KMS-11 (cell line): Measurements from ENCODE around the gene ZIM2.
"Not testable (repeated sequence)": the region's sequence is repeated elsewhere in the genome, so short reads cannot be mapped to it uniquely, and the experiment has no call there.

Experiments
- H2AFZ ChIP-seq: fragments of 200-600 bp; sonication (generic); 2 replicates; pipeline ENCODE4 v1.6.1; 2016; ENCODE audit warnings: antibody characterized with exemption, mixed run types, low read depth
- H3K27ac ChIP-seq: fragments of 200-600 bp; sonication (generic); 2 replicates; pipeline ENCODE4 v1.6.1; 2016; ENCODE audit warnings: mild to moderate bottlenecking, mixed run types
- H3K27me3 ChIP-seq: fragments of 200-600 bp; sonication (generic); 2 replicates; pipeline ENCODE4 v1.6.1; 2017; ENCODE audit warnings: mild to moderate bottlenecking, low read depth, mixed run types, moderate library complexity; ENCODE audit not compliant: insufficient read depth
- H3K36me3 ChIP-seq: fragments of 200-600 bp; sonication (generic); 2 replicates; pipeline ENCODE4 v1.6.1; 2017; ENCODE audit warnings: mild to moderate bottlenecking, mixed run types; ENCODE audit not compliant: insufficient read depth
- H3K4me1 ChIP-seq: fragments of 200-600 bp; sonication (generic); 2 replicates; pipeline ENCODE4 v1.6.1; 2016; ENCODE audit warnings: mild to moderate bottlenecking, low read depth, mixed run types; ENCODE audit not compliant: poor library complexity, severe bottlenecking
- H3K4me2 ChIP-seq: fragments of 200-600 bp; sonication (generic); 2 replicates; pipeline ENCODE4 v1.7.0; 2016; ENCODE audit warnings: mild to moderate bottlenecking, mixed run types
- H3K4me3 ChIP-seq: fragments of 200-600 bp; sonication (generic); IDR thresholded peaks from 2 replicates; pipeline ENCODE4 v1.6.1; 2017; ENCODE audit warnings: low read depth, low read length, mixed read lengths; ENCODE audit not compliant: insufficient read depth
- H3K79me2 ChIP-seq: fragments of 200-600 bp; sonication (generic); 2 replicates; pipeline ENCODE4 v1.6.1; 2016; ENCODE audit warnings: low read depth, mixed run types; ENCODE audit not compliant: insufficient read depth
- H3K9ac ChIP-seq: fragments of 200-600 bp; sonication (generic); 2 replicates; pipeline ENCODE4 v1.6.1; 2016; ENCODE audit warnings: mild to moderate bottlenecking, mixed run types
- H4K20me1 ChIP-seq: fragments of 200-600 bp; sonication (generic); 2 replicates; pipeline ENCODE4 v1.6.1; 2016; ENCODE audit warnings: mild to moderate bottlenecking, mixed run types; ENCODE audit not compliant: insufficient read depth
- CTCF ChIP-seq: fragments of 200-600 bp; sonication (generic); conservative IDR thresholded peaks from 2 replicates; pipeline ENCODE4 v1.6.1; 2017; ENCODE audit warnings: low read depth, mild to moderate bottlenecking, antibody characterized with exemption, low read length, moderate library complexity, mixed read lengths

Gene ZIM2

GRCh38 chr19:56862741-56863140 lies 22.2 kb upstream of the ZIM2 start:
- Histone ChIP-seq H3K4me2 (no peak overlapping the region), H3K4me1 (no peaks in the 10 kb centered on the region), H3K9ac (no peak overlapping the region), H2AFZ (no peak overlapping the region), H3K27me3 (no peaks in the 10 kb centered on the region), H3K4me3 (no peak overlapping the region), H3K27ac (no peak overlapping the region), H3K36me3 (no peaks in the 10 kb centered on the region), H4K20me1 (no peaks in the 10 kb centered on the region), H3K79me2 (no peaks in the 10 kb centered on the region)
- no peak for TF ChIP-seq CTCF

GRCh38 chr19:56860409-56860808 lies 19.9 kb upstream of the ZIM2 start:
- H3K36me3 ChIP-seq, H4K20me1 ChIP-seq, H3K79me2 ChIP-seq, H3K27me3 ChIP-seq, H3K9ac ChIP-seq, H3K27ac ChIP-seq, H3K4me1 ChIP-seq, H3K4me3 ChIP-seq, H3K4me2 ChIP-seq, H2AFZ ChIP-seq: not testable (repeated sequence)

DNA sequence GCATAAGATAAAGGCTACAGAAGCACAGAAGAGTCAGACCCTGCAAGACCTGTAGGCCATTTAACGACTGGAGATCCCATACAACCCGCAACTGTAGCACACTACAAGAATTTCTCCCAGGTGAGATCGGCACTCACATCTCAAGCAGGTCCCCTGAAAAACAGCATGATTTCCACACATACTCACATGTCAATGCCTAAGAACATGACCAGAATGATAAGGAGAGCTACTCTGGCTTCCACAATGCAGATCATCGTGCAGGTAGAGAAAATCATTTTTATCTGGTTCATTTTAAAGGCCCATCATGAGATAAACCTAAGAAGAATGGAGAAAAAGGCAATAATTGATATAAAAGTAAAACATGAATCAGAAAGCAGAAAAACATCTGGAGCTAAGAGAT lies 17.5 kb upstream of the ZIM2 start:
- Histone ChIP-seq H2AFZ (no peak overlapping the region), H4K20me1 (no peaks in the 10 kb centered on the region), H3K79me2 (no peaks in the 10 kb centered on the region), H3K27me3 (no peaks in the 10 kb centered on the region), H3K27ac (no peak overlapping the region), H3K4me3 (no peak overlapping the region), H3K4me2 (no peak overlapping the region), H3K36me3 (no peaks in the 10 kb centered on the region), H3K9ac (no peak overlapping the region), H3K4me1 (no peaks in the 10 kb centered on the region)
- TF ChIP-seq CTCF: no peak

DNA sequence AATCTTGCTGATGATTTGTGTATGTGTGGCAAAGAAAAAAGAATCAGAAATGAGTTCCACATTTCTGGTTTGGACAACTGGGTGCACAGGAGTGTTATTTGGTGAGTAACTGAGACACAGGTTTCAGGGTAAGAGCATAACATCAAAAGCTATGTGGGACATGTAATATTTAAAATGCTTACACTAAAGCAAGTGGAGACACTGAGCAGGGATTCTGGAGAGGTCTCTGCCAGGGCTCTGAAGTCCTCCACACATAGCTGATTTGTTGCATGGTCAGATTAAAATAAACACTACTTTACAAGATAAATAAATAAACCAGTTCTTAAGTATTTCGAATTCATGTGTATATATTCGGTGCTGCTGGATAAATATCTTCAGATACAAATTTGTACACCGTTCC lies 16.3 kb upstream of the ZIM2 start:
- H3K4me2 ChIP-seq: no peak overlapping the region
- no peaks in the 10 kb centered on the region for H3K27me3 ChIP-seq
- no peak overlapping the region for H3K27ac ChIP-seq
- no peaks in the 10 kb centered on the region for H3K36me3 ChIP-seq
- H3K79me2 ChIP-seq: no peaks in the 10 kb centered on the region
- no peaks in the 10 kb centered on the region for H3K4me1 ChIP-seq
- H2AFZ ChIP-seq: no peak overlapping the region
- H4K20me1 ChIP-seq: no peaks in the 10 kb centered on the region
- H3K4me3 ChIP-seq: no peak overlapping the region
- H3K9ac ChIP-seq: no peak overlapping the region
- TF ChIP-seq CTCF: no peak

DNA sequence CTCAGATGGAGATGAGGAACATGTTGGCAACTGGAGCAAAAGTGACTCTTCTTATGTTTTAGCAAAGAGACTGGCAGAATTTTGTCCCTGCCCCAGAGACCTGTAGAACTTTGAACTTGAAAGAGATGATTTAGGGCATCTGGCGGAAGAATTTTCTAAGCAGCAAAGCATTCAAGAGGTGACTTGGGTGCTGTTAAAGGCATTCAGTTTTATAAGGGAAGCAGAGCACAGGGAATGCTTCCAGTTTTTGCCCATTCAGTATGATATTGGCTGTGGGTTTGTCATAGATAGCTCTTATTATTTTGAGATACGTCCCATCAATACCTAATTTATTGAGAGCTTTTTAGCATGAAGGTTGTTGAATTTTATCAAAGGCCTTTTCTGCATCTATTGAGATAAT lies 11.8 kb upstream of the ZIM2 start:
- H3K9ac ChIP-seq, H4K20me1 ChIP-seq, H3K4me1 ChIP-seq: not testable (repeated sequence)

More for the DNA sequence above, 11.8 kb upstream of the ZIM2 start:
- H3K4me2 ChIP-seq, H3K4me3 ChIP-seq, H3K27ac ChIP-seq, H3K36me3 ChIP-seq, H3K27me3 ChIP-seq, H3K79me2 ChIP-seq, H2AFZ ChIP-seq: not testable (repeated sequence)
